ENCODE measurements around the gene RGSL1. TPM values are rescaled to one million over a fixed set of nuclear protein-coding genes. Genes with fewer than 3 reads are reported as not detected.

RGSL1 gene
- total and polyA plus RNA-seq, 9 of the 15 experiments (the other 6 are each of a cell fraction or from before 2014, with no cell fraction given) = 0.03 TPM; not detected in 8

GRCh38 chr1:182604175-182605164, 154.5 kb downstream of the RGSL1 start, which contains the start of gene RGS16 (continued):
- TF ChIP-seq ZNF609 (CRISPR knock-in tag; IDR thresholded peaks at IDR 0.05; ENCODE audit: borderline replicate concordance) (no peak), ETV1 (tag; conservative IDR thresholded peaks at IDR 0.05; ENCODE audit: low read depth) (no peak), XRCC5 (IDR thresholded peaks at IDR 0.05; ENCODE audit: low read depth, low read length) (no peak), ZBTB40 (IDR thresholded peaks at IDR 0.05) (no peak), ZBTB40 (CRISPR knock-in tag; IDR thresholded peaks at IDR 0.05) (peak; percentile 20; the same call in 1 of the 2 replicates), E2F5 (CRISPR knock-in tag; IDR thresholded peaks at IDR 0.05) (0 out of 2 replicates have a peak, but pooled peaks have one; percentile 53), KAT8 (IDR thresholded peaks at IDR 0.05; ENCODE audit: low read depth) (no peak), GMEB1 (CRISPR knock-in tag; IDR thresholded peaks at IDR 0.05) (no peak), YBX1 (IDR thresholded peaks at IDR 0.05) (no peak)
